OCI-LY1 (cell line): Measurements from ENCODE around the gene ADAD2.

Experiments used
- H2AFZ ChIP-seq: fragments of 200-600 bp; sonication (generic), shearing (Covaris generic); 2 replicates; pipeline ENCODE4 v1.6.0; 2014; ENCODE audit warnings: antibody characterized with exemption, mild to moderate bottlenecking, low read length
- H3F3A ChIP-seq: fragments of 200-600 bp; sonication (generic), shearing (Covaris generic); 2 replicates; pipeline ENCODE4 v1.6.0; 2014; ENCODE audit warnings: mild to moderate bottlenecking, antibody characterized with exemption, low read length, moderate library complexity; ENCODE audit not compliant: insufficient read depth
- H3K27ac ChIP-seq: fragments of 200-600 bp; sonication (generic); 2 replicates; pipeline ENCODE4 v1.5.1; 2014; ENCODE audit warnings: low read length, mixed run types, mild to moderate bottlenecking, low read depth; ENCODE audit not compliant: poor library complexity, severe bottlenecking
- H3K27me3 ChIP-seq: fragments of 200-600 bp; sonication (generic); 2 replicates; pipeline ENCODE4 v1.6.0; 2014; ENCODE audit warnings: antibody characterized with exemption, mild to moderate bottlenecking, low read length, moderate library complexity; ENCODE audit not compliant: insufficient read depth
- H3K36me3 ChIP-seq: fragments of 200-600 bp; sonication (generic); 2 replicates; pipeline ENCODE4 v1.6.1; 2014; ENCODE audit warnings: mild to moderate bottlenecking, antibody characterized with exemption, low read length, moderate library complexity, mixed read lengths; ENCODE audit not compliant: insufficient read depth
- H3K4me1 ChIP-seq: fragments of 200-600 bp; sonication (generic); 2 replicates; pipeline ENCODE4 v1.5.1; 2014; ENCODE audit warnings: mild to moderate bottlenecking, low read length, moderate library complexity; ENCODE audit not compliant: insufficient read depth, severe bottlenecking
- H3K4me2 ChIP-seq: fragments of 200-600 bp; sonication (generic), shearing (Covaris generic); 2 replicates; pipeline ENCODE4 v1.6.1; 2014; ENCODE audit warnings: low read length
- H3K4me3 ChIP-seq: fragments of 200-600 bp; sonication (generic); 2 replicates; pipeline ENCODE4 v1.5.1; 2014; ENCODE audit warnings: low read length, low read depth, mild to moderate bottlenecking, mixed read lengths; ENCODE audit not compliant: poor library complexity, severe bottlenecking
- H3K79me2 ChIP-seq: fragments of 200-600 bp; shearing (Covaris generic); 2 replicates; pipeline ENCODE4 v1.6.1; 2016; ENCODE audit warnings: mixed run types, low read length, mixed read lengths; ENCODE audit not compliant: insufficient read depth
- H3K9ac ChIP-seq: fragments of 200-600 bp; sonication (generic), shearing (Covaris generic); 2 replicates; pipeline ENCODE4 v1.6.1; 2014; ENCODE audit warnings: mild to moderate bottlenecking, low read length, mixed read lengths
- H3K9me2 ChIP-seq: fragments of 200-600 bp; sonication (generic), shearing (Covaris generic); 2 replicates; pipeline ENCODE4 v1.6.1; 2014; ENCODE audit warnings: low read depth, mild to moderate bottlenecking, low read length, mixed read lengths
- H3K9me3 ChIP-seq: fragments of 200-600 bp; shearing (Covaris generic); 2 replicates; pipeline ENCODE4 v1.6.1; 2014; ENCODE audit warnings: low read length, mixed read lengths
- H4K20me1 ChIP-seq: fragments of 200-600 bp; sonication (generic), shearing (Covaris generic); 2 replicates; pipeline ENCODE4 v1.6.0; 2016; ENCODE audit warnings: mild to moderate bottlenecking, low read length; ENCODE audit not compliant: insufficient read depth
- CTCF ChIP-seq: fragments of 200-600 bp; sonication (generic), shearing (Covaris generic); IDR thresholded peaks from 2 replicates; pipeline ENCODE4 v1.5.1; 2017; ENCODE audit warnings: mild to moderate bottlenecking, antibody characterized with exemption, low read length, moderate library complexity, mixed read lengths
- EZH2 ChIP-seq: fragments of 200-600 bp; sonication (generic), shearing (Covaris generic); IDR thresholded peaks from 2 replicates; pipeline ENCODE4 v1.8.0; 2017; ENCODE audit warnings: borderline replicate concordance, mixed run types, mild to moderate bottlenecking, antibody characterized with exemption, low read length, moderate library complexity, mixed read lengths

ADAD2 gene

DNA sequence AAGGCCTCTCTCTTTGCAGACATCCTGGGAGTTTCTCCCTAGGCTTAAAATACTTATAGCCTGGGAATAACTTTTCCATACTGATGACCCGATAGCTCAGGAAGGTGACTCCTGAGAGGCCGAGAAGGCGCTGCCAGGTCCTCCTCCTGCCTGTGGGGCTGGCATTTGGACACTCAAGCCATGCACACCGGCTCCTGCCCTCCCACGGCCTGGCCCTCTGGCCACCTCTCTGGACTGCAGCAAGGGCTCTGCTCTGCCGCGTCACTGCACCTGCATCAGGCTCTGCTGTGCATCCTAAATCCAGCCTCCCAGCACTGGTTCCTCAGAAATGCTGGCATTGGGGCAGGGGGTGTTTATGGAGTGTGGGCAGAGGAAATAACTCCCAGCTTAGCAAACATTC lies 34.6 kb downstream of the ADAD2 start:
- no peak overlapping the region for H3K4me2 ChIP-seq
- H3K9me2 ChIP-seq: no peaks in the 10 kb centered on the region
- no peaks in the 10 kb centered on the region for H3F3A ChIP-seq
- H3K27ac ChIP-seq: no peak overlapping the region
- H3K4me1 ChIP-seq: no peaks in the 10 kb centered on the region
- H4K20me1 ChIP-seq: no peaks in the 10 kb centered on the region
- no peak overlapping the region for H2AFZ ChIP-seq
- TF ChIP-seq CTCF (no peak), EZH2 (no peak)
- no peaks in the 10 kb centered on the region for H3K79me2 ChIP-seq
- no peak overlapping the region for H3K9ac ChIP-seq
- H3K36me3 ChIP-seq: no peaks in the 10 kb centered on the region
- no peaks in the 10 kb centered on the region for H3K9me3 ChIP-seq
- H3K4me3 ChIP-seq: no peak overlapping the region
- H3K27me3 ChIP-seq: no peaks in the 10 kb centered on the region; the same call in 1 of the 2 replicates

DNA sequence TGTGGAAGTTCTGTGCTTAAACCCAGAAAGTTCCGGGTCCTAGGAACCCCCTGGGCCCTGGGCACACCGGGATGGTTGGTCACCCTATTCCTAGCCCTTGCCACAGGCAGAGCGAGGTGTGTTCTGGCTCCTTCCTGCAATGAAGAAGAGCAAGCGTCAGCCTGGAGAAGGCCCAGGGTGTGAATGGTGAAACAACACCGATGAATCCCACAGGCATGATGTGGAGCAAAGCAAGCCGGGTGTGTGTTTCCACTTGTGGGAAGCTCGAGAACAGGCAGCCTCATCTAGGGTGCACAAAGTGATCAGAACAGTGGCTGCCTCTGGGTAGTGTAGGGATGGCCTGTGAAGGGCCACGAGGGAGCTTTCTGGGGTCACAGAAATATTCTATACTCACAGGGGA lies 35.1 kb downstream of the ADAD2 start:
- Histone ChIP-seq H3K4me1 (no peaks in the 10 kb centered on the region), H3K36me3 (no peaks in the 10 kb centered on the region), H3K4me3 (no peak overlapping the region), H3K27ac (no peak overlapping the region), H3K4me2 (no peak overlapping the region), H3F3A (no peaks in the 10 kb centered on the region), H3K9me3 (no peaks in the 10 kb centered on the region), H3K79me2 (no peaks in the 10 kb centered on the region), H3K9ac (no peak overlapping the region), H2AFZ (no peak overlapping the region), H3K27me3 (no peaks in the 10 kb centered on the region; the same call in 1 of the 2 replicates), H3K9me2 (no peaks in the 10 kb centered on the region), H4K20me1 (no peaks in the 10 kb centered on the region)
- TF ChIP-seq EZH2 (no peak), CTCF (no peak)

DNA sequence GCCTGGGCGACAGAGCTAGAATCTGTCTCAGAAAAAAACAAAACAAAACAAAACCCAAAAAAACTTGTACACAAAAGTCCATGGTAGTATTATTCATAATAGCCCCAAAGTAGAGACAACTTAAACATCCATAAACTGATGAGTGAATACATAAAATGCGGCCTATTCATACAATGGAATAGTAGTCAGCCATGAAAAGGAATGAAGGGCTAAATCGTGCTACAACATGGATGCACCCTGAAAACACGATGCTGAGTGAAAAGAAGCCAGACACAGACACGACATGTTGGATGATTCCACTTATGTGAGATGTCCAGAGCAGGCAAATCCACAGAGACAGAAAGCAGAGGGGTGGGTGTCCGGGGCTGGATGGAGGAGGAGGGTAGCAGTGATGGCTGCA lies 36.6 kb downstream of the ADAD2 start:
- H3K27ac ChIP-seq: no peak overlapping the region
- no peak overlapping the region for H3K4me2 ChIP-seq
- no peak for TF ChIP-seq EZH2
- TF ChIP-seq CTCF: no peak
- H2AFZ ChIP-seq: no peak overlapping the region
- H3K9ac ChIP-seq: no peak overlapping the region
- no peaks in the 10 kb centered on the region for H3K9me3 ChIP-seq
- H3K4me3 ChIP-seq: no peak overlapping the region
- H3K36me3 ChIP-seq: no peaks in the 10 kb centered on the region
- no peaks in the 10 kb centered on the region for H3K4me1 ChIP-seq
- H3K79me2 ChIP-seq: no peaks in the 10 kb centered on the region
- H3K9me2 ChIP-seq: no peaks in the 10 kb centered on the region
- no peaks in the 10 kb centered on the region; the same call in 1 of the 2 replicates for H3K27me3 ChIP-seq
- no peaks in the 10 kb centered on the region for H3F3A ChIP-seq
- no peaks in the 10 kb centered on the region for H4K20me1 ChIP-seq
